NCI-H748 (cell line): ENCODE data around the gene THADA.
A peak's percentile ranks its signal among the peaks of the same experiment; 100 is the strongest.
"Not testable (repeated sequence)": the region's sequence is repeated elsewhere in the genome, so short reads cannot be mapped to it uniquely, and the experiment has no call there.

Experiments used
- DNase-seq: peaks from one replicate; lab custom pipeline; 2025; ENCODE audit not compliant: unreplicated experiment; lab: John Stamatoyannopoulos, UW

THADA gene

GRCh38 chr2:43289331-43289730 lies 306.5 kb downstream of the THADA start:
- no peak for DNase-seq

GRCh38 chr2:43288417-43289305 lies 307.2 kb downstream of the THADA start:
- DNase-seq = no peak

GRCh38 chr2:43285987-43286386 lies 309.9 kb downstream of the THADA start:
- no peak for DNase-seq

- no peak for DNase-seq
Observed at GRCh38 chr2:43284967-43285366, 310.9 kb downstream of the THADA start.

GRCh38 chr2:43284347-43284746 lies 311.5 kb downstream of the THADA start:
- DNase-seq = not testable (repeated sequence)

GRCh38 chr2:43280994-43281393 lies 314.8 kb downstream of the THADA start:
- DNase-seq = no peak

- no peak for DNase-seq
Observed at GRCh38 chr2:43279317-43279840, 316.5 kb downstream of the THADA start.

GRCh38 chr2:43278564-43279220 lies 317.1 kb downstream of the THADA start:
- DNase-seq = no peak

GRCh38 chr2:43276962-43277391 lies 318.9 kb downstream of the THADA start:
- peak; percentile 15 for DNase-seq

- no peak for DNase-seq
Observed at GRCh38 chr2:43276266-43276941, 319.4 kb downstream of the THADA start.

- DNase-seq = no peak
Observed at GRCh38 chr2:43274721-43275120, 321.1 kb downstream of the THADA start.

GRCh38 chr2:43274055-43274454 lies 321.8 kb downstream of the THADA start:
- DNase-seq = no peak

- DNase-seq = no peak
Observed at GRCh38 chr2:43273529-43273928, 322.3 kb downstream of the THADA start.

- no peak for DNase-seq
Observed at GRCh38 chr2:43270930-43271615, 324.8 kb downstream of the THADA start.

GRCh38 chr2:43270461-43270860 lies 325.4 kb downstream of the THADA start:
- DNase-seq = no peak

- no peak for DNase-seq
Observed at GRCh38 chr2:43269706-43270105, 326.1 kb downstream of the THADA start.

GRCh38 chr2:43269074-43269572 lies 326.7 kb downstream of the THADA start:
- DNase-seq = peak; percentile 76

- no peak for DNase-seq
Observed at GRCh38 chr2:43268066-43268953, 327.5 kb downstream of the THADA start.

- no peak for DNase-seq
Observed at GRCh38 chr2:43267381-43267780, 328.5 kb downstream of the THADA start.

- no peak for DNase-seq
Observed at GRCh38 chr2:43266711-43267111, 329.1 kb downstream of the THADA start.
